Limb (tissue), 2 donors: ENCODE measurements around the gene DPYSL4.

Experiments used
- DNase-seq, 2 donors: peaks; one replicate each; pipeline ENCODE4 v3.0.0-alpha.2; 2016; ENCODE audit errors: extremely low spot score in 2 of 2

Gene DPYSL4

GRCh38 chr10:132241086-132241485, 54.3 kb downstream of the DPYSL4 start:
- DNase-seq: no peak

- no peak for DNase-seq
Measured at GRCh38 chr10:132241496-132241895, 54.7 kb downstream of the DPYSL4 start.

- DNase-seq: no peak
Measured at GRCh38 chr10:132242103-132242840, 55.5 kb downstream of the DPYSL4 start.

- no peak for DNase-seq
Measured at GRCh38 chr10:132243141-132243540, 56.4 kb downstream of the DPYSL4 start.

- DNase-seq: no peak
Measured at GRCh38 chr10:132243626-132244025, 56.9 kb downstream of the DPYSL4 start.

- no peak for DNase-seq
Measured at GRCh38 chr10:132245056-132245455, 58.3 kb downstream of the DPYSL4 start.

GRCh38 chr10:132246296-132246695, 59.5 kb downstream of the DPYSL4 start:
- DNase-seq: no peak

GRCh38 chr10:132247943-132248342, 61.2 kb downstream of the DPYSL4 start:
- DNase-seq: peak in 1 of 2 donors; percentile 47

GRCh38 chr10:132248455-132249225, 61.9 kb downstream of the DPYSL4 start:
- DNase-seq: no peak

GRCh38 chr10:132249226-132249724, 62.5 kb downstream of the DPYSL4 start:
- DNase-seq: no peak

GRCh38 chr10:132249824-132250375, 63.2 kb downstream of the DPYSL4 start:
- no peak for DNase-seq

- no peak for DNase-seq
Measured at GRCh38 chr10:132250481-132251475, 64.0 kb downstream of the DPYSL4 start.

- no peak for DNase-seq
Measured at GRCh38 chr10:132251928-132252327, 65.2 kb downstream of the DPYSL4 start.

GRCh38 chr10:132252412-132252811, 65.7 kb downstream of the DPYSL4 start:
- no peak for DNase-seq

- DNase-seq: no peak
Measured at GRCh38 chr10:132253092-132253687, 66.4 kb downstream of the DPYSL4 start.

GRCh38 chr10:132254841-132255240, 68.1 kb downstream of the DPYSL4 start:
- no peak for DNase-seq
